Astrocyte (in vitro differentiated cells and primary cell): ENCODE results near the gene ITGA8.

Experiments
- CTCF ChIP-seq: IDR thresholded peaks from 2 replicates; pipeline ENCODE4 v1.5.1; 2011; ENCODE audit warnings: low read depth, mild to moderate bottlenecking, inconsistent platforms, low read length, moderate library complexity; ENCODE audit not compliant: insufficient read depth
- EZH2 ChIP-seq: IDR thresholded peaks from 2 replicates; pipeline ENCODE4 v1.6.1; 2012; ENCODE audit warnings: mild to moderate bottlenecking, low read length, inconsistent platforms; ENCODE audit not compliant: insufficient read depth

GRCh38 chr10:15518250-15518649, 201.5 kb downstream of the ITGA8 start:
- no peak for TF ChIP-seq CTCF
- TF ChIP-seq EZH2, result no peak
